H1 (cell line): ENCODE measurements around the gene ARRDC2.

Experiments used
- CHD1 ChIP-seq: IDR thresholded peaks from 2 replicates; pipeline ENCODE4 v1.6.1; 2012; ENCODE audit warnings: low read depth, low read length, improper control_type of control experiment
- MAFK ChIP-seq: IDR thresholded peaks from 2 replicates; pipeline ENCODE4 v1.6.1; 2012; ENCODE audit warnings: low read depth, mild to moderate bottlenecking, improper control_type of control experiment, low read length
- RFX5 ChIP-seq: IDR thresholded peaks from 2 replicates; pipeline ENCODE4 v1.6.1; 2011; ENCODE audit warnings: low read depth, low read length, improper control_type of control experiment, borderline replicate concordance
- SIN3A ChIP-seq, 2 experiments: IDR thresholded peaks in 1 of 2; conservative IDR thresholded peaks in 1 of 2; 2 replicates each; pipeline ENCODE4 v1.6.1; 2011 to 2012; ENCODE audit warnings: low read length in 2 of 2, improper control_type of control experiment in 1 of 2, low read depth in 1 of 2, mild to moderate bottlenecking in 1 of 2
- SP4 ChIP-seq: IDR thresholded peaks from 2 replicates; pipeline ENCODE4 v1.6.1; 2012; ENCODE audit warnings: low read length, inconsistent platforms
- TAF1 ChIP-seq: IDR thresholded peaks from 2 replicates; pipeline ENCODE4 v1.6.1; 2011; ENCODE audit warnings: mild to moderate bottlenecking, low read depth, low read length
- ZNF274 ChIP-seq: IDR thresholded peaks from 2 replicates; pipeline ENCODE4 v1.7.0; 2012; ENCODE audit warnings: low read length, borderline replicate concordance; ENCODE audit errors: extremely low read depth
- TF ChIP-seq, protein P1 (sequence below), 3 experiments: IDR thresholded peaks; 1 replicate in 2 of 3; 2 replicates in 1 of 3; pipeline versions ENCODE4 v1.5.1 to v1.6.1; 2011; ENCODE audit warnings: low read length in 3 of 3, mild to moderate bottlenecking in 3 of 3, inconsistent platforms in 2 of 3, low read depth in 1 of 3, moderate library complexity in 1 of 3; ENCODE audit not compliant: insufficient read depth in 1 of 3; ENCODE audit errors: control extremely low read depth in 1 of 3

DNA sequence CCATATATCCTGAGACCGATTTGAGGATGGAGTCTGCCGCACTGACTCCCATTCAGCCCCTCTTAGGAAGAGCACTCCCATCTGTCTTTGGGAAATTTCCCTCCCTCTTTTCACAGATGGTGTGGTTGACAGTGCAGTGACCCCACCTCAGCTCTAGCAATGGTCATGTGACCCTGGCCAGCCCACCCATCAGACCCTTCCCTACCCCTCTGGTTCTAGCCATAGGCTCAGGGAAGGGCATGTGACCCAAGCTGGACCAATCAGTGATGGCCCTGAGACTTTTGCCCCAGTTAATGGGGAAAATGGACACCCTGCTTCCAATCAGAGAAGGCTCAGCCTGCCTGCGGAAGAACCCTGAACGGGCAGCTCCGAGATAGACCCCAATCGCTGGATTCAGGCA is 52.5 kb downstream of the ARRDC2 start:
- TF ChIP-seq MAFK (no peak), CHD1 (no peak), SIN3A (conservative IDR thresholded peaks at IDR 0.05 in 1 of 2, IDR thresholded peaks at IDR 0.05 in 1 of 2; ENCODE audit: low read depth in 1 of 2, low read length in 2 of 2) (no peak), RFX5 (no peak), TAF1 (no peak), ZNF274 (no peak), SP4 (no peak)
- TF ChIP-seq, protein P1, sequence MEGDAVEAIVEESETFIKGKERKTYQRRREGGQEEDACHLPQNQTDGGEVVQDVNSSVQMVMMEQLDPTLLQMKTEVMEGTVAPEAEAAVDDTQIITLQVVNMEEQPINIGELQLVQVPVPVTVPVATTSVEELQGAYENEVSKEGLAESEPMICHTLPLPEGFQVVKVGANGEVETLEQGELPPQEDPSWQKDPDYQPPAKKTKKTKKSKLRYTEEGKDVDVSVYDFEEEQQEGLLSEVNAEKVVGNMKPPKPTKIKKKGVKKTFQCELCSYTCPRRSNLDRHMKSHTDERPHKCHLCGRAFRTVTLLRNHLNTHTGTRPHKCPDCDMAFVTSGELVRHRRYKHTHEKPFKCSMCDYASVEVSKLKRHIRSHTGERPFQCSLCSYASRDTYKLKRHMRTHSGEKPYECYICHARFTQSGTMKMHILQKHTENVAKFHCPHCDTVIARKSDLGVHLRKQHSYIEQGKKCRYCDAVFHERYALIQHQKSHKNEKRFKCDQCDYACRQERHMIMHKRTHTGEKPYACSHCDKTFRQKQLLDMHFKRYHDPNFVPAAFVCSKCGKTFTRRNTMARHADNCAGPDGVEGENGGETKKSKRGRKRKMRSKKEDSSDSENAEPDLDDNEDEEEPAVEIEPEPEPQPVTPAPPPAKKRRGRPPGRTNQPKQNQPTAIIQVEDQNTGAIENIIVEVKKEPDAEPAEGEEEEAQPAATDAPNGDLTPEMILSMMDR (IDR thresholded peaks at IDR 0.05; ENCODE audit: control extremely low read depth in 1 of 3, insufficient read depth in 1 of 3, low read depth in 1 of 3, low read length in 3 of 3), result no peak
